HG02884 (cell line): Measurements from ENCODE around the gene PICALM.
"Not testable (repeated sequence)": the region's sequence is repeated elsewhere in the genome, so short reads cannot be mapped to it uniquely, and the experiment has no call there.

ENCODE experiments used
- ATAC-seq: cut with Tn5 transposase; IDR thresholded peaks from one replicate; pipeline ENCODE4 v1.9.1; 2021; ENCODE audit warnings: mild to moderate bottlenecking, moderate library complexity; ENCODE audit not compliant: unreplicated experiment

PICALM gene

DNA sequence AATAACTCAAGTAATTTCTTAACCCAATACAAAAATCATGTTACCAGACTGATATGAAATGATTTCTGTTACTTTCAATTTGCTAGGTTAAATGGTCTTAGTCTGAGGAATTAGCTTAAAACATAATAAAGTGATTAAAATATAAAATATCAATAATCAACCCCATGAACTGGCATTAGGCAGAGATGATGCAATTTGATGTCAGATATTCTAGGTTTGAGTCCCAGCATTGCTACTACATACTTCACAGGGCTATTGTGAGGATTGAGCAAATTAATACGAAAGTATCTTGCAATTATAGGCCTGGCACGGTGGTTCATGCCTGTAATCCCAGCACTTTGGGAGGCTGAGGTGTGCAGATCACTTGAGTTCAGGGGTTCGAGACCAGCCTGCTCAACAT, 66.5 kb downstream of the PICALM start:
- no peak for ATAC-seq

- no peak for ATAC-seq
Measured at GRCh38 chr11:85991508-85991907, 77.4 kb downstream of the PICALM start.

DNA sequence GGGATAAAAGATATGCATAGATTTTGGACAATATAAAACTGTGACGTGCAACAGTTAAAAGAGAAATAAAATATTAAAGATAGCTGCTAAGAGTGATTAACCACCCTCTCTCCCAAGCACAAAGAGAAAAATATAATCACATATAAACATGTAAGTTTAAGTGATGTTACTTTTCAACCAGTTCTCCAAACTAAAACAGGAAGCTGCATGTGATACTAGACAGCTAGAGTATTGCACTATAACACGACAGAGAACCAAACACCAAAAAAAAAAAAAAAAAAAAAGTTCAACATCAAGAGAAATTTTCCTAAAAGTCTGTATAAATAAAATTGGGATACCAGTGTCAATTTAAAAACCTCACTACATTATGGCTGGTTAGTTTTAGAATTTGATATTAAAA, 79.1 kb downstream of the PICALM start:
- ATAC-seq, result no peak

DNA sequence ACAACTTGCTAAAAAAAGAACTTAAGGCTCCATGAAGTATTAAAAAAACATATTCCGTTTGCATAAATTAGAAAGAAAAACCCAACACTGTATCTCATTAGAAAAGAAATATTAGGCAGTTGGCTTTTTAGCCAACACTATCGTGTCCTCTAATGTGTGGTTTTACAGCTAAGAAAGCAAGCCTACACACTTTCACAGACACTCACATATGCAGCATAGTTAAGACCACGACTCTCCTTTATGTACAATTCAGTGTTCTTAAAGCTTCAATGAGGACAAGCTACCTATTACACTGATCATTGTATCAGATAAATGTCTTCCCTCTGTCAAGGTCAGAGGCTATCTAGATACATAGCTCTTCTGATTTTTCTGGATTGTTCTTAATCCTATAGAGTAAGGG, 80.1 kb downstream of the PICALM start:
- ATAC-seq, result no peak

GRCh38 chr11:85977751-85978160, 91.1 kb downstream of the PICALM start:
- ATAC-seq, result no peak

DNA sequence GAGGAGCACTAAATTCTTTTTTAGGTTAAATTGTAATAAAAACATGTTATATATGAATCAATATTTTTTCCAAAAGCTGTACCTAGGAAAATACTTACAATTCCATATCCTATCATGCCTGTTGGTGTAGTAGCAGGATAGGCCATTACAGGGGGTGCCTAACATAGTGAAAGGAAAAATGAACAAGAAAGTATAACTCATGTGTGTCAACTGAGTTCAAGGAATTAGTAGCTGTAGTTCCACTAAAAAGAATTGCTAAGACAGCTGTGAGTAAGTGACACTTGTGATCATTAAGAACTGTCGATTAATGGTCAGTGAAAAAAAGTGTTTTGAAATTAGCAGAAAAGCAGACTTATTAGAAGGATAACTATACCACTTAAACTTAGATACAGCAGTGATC, 92.4 kb downstream of the PICALM start:
- ATAC-seq, result no peak

DNA sequence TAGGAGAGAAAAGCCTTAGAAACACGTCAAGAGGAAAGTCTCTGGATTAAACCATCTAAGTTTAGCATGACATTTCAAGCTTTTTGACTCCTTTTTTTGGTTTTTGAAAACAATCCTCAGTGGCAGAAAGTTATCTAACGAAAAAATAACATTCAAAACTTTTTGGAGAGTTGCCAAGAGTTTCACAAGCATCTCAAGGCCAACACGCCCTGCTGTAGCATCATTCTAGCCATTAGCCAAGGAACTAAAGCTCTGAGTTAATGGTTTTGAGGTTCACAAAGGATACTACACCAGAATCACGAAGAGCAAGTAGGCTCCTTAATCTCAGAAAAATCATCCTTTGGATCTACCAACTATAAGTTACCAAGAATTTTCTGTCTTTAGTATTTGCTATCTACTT, 94.8 kb downstream of the PICALM start:
- ATAC-seq, result no peak

- no peak for ATAC-seq
Measured at GRCh38 chr11:85970593-85970992, 98.3 kb downstream of the PICALM start.

DNA sequence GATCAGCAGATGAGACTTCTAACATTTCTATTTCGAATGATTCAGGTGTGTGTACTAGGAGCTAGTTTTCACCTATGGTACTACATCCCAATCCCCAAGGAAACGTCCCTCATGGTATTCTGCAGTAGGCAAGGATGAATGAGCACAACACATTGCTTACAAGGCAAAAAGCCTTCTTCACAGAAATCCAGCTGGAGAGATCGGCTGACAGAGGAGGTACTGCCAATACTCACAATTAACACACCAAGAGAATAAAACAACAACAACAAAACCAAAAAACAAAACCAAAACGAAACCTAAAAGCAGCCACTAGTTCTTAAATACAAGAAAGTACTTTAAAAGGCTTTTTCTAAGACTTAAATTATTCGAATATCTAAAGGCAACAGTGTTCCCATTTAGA, 101.4 kb downstream of the PICALM start:
- ATAC-seq, result no peak

- no peak for ATAC-seq
Measured at GRCh38 chr11:85965202-85965601, 103.7 kb downstream of the PICALM start.

- no peak for ATAC-seq
Measured at GRCh38 chr11:85961930-85962363, 106.9 kb downstream of the PICALM start.

GRCh38 chr11:85961130-85961529, 107.8 kb downstream of the PICALM start:
- ATAC-seq, result no peak

DNA sequence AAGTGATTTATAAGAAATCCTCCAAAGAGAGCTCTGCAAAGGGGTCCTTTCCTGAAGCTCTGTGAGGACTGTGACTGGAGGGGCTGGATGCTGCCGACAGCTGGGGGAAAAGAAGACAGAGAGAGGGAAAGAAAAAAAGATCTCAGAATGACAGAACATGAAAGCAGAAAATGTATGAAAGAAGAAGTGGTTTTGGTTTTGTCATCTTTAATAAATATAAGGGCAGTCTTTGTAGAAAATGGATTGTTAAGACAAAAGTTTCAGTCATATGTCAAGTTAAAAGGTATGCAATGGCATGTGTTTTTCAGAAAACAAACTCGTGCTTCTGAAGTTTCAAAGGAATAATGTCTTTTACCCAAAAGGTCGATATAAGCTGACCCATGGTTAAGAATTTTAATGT, 108.2 kb downstream of the PICALM start:
- ATAC-seq, result no peak

DNA sequence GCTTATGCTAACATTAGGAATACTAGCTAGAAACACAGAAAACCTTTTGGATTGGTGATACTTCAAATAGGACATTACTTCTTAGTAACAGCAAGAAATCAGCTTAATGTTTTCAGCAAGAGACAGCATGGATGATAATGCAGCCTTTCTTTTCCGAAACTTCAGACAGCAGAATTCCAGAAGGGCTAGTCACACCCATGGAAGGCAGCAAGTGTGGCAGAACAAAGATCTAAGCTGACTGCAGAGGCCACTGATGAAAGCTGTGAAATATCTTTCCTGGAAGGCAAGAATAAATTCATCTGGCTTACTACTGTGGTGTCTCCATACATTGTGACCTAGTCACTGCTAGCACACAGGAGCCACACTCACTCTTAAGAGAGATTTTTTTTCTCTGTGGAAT, 113.4 kb downstream of the PICALM start:
- ATAC-seq, result no peak

- no peak for ATAC-seq
Measured at GRCh38 chr11:85953491-85954143, 115.3 kb downstream of the PICALM start.

GRCh38 chr11:85952108-85952485, 116.8 kb downstream of the PICALM start:
- ATAC-seq, result not testable (repeated sequence)

DNA sequence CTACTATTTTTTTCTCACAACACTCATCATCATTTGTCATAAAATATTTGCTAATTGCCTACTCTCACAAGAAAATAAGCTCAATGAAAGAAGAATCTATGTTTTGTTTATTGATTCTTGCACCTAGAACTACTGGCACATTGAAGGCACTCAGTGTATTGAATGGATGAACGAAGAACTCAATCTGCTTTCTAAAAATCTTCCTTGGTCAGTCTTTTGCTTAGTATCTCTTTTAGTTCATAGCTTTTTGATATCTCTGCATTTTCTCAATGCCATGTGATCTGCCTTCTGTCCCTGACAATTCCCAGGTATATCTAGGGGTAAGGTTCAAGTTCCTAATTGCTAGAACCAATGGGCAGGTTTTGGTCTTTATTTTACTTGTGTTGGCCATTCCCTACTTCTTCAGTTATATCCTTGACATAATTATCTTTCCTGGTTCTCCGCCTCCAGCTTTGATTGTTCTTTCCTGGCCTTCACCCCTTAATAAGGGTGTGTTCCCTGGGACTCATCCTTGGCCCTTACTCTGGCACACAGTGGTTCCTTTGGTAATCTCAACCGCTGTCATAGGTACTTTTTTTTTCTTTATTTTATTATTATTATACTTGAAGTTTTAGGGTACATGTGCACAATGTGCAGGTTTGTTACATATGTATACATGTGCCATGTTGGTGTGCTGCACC, 117.3 kb downstream of the PICALM start:
- ATAC-seq, result no peak

- ATAC-seq, result no peak
Measured at GRCh38 chr11:85951049-85951405, 117.9 kb downstream of the PICALM start.

GRCh38 chr11:85950317-85951048, 118.4 kb downstream of the PICALM start:
- ATAC-seq, result no peak

DNA sequence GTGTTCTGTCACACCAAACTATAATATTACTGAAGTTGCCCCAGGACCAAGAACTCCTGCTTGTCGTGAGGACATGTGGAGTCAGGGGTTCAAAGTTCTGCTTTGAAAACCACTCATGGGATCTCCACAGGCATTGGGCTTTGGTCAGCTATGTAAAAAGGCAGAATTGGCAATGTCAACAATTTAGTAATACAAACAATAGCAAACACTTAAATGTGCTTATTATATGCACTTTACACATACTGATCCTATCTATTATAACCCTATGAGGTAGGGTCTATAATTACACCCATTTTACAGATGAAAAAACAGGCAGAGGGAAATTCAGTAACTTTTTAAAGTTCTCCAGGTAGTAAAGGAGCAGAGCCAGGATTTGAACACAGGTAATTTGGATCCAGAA, 119.1 kb downstream of the PICALM start:
- ATAC-seq, result no peak

DNA sequence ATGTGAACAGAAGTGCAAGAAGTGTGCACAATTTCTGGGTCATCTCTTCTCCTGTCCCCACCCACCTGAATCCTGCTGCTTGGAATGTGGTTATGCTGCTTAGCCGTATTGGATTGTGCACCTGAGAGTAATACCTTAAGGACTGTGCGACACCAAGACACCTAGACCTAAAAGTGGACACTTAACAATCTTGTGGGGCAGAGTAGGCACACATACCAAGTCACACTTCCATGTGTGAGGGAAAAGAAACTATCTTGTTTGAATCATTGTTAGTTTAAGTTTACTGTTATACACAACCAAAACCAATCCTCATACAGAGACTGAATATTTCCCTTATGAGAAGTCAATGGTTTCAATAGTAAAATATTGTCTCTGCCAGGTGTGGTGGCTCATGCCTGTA, 120.0 kb downstream of the PICALM start:
- peak; percentile 39 for ATAC-seq
